OCI-LY7 (cell line): ENCODE data around the gene ROS1. TPM values are rescaled to one million over a fixed set of nuclear protein-coding genes. Genes with fewer than 3 reads are reported as not detected.

Experiments used
- BruUV-seq: library from RNA; stranded (reverse); fragments of 400-500 nt; replicated peaks from 2 replicates; lab custom pipeline; 2021; lab: Mats Ljungman, UMichigan
- CTCF ChIA-PET: fragments of 300-600 bp; sonication (Branson Sonifier 250); formaldehyde crosslinking; loops from one replicate; lab custom pipeline; 2022; ENCODE audit warnings: antibody characterized with exemption; ENCODE audit not compliant: unreplicated experiment; lab: Charles Lee
- POLR2A ChIA-PET: fragments of 300-600 bp; sonication (Branson Sonifier 250); formaldehyde crosslinking; loops from one replicate; lab custom pipeline; 2022; ENCODE audit warnings: antibody characterized with exemption; lab: Charles Lee
- DNase-seq: peaks from one replicate; pipeline ENCODE4 v3.0.0-alpha.2; 2015; ENCODE audit warnings: low spot score
- H2AFZ ChIP-seq: fragments of 200-600 bp; sonication (generic), shearing (Covaris generic); 2 replicates; pipeline ENCODE4 v1.6.1; 2014; ENCODE audit warnings: mild to moderate bottlenecking, antibody characterized with exemption, low read length, moderate library complexity
- H3K27ac ChIP-seq: fragments of 200-600 bp; sonication (generic); 2 replicates; pipeline ENCODE4 v1.5.1; 2014; ENCODE audit warnings: mixed run types, low read depth, mild to moderate bottlenecking, moderate library complexity, low read length, inconsistent platforms; ENCODE audit not compliant: poor library complexity, severe bottlenecking
- H3K36me3 ChIP-seq: fragments of 200-600 bp; sonication (generic); 2 replicates; pipeline ENCODE4 v1.6.1; 2014; ENCODE audit warnings: mild to moderate bottlenecking, antibody characterized with exemption, low read length, moderate library complexity, mixed read lengths; ENCODE audit not compliant: insufficient read depth
- H3K4me1 ChIP-seq: fragments of 200-600 bp; sonication (generic); 2 replicates; pipeline ENCODE4 v1.5.1; 2014; ENCODE audit warnings: mild to moderate bottlenecking, low read length; ENCODE audit not compliant: insufficient read depth, poor library complexity, severe bottlenecking
- H3K4me2 ChIP-seq: fragments of 200-600 bp; sonication (generic); 2 replicates; pipeline ENCODE4 v1.6.1; 2014; ENCODE audit warnings: mild to moderate bottlenecking, low read length
- H3K4me3 ChIP-seq: fragments of 200-600 bp; sonication (generic); 2 replicates; pipeline ENCODE4 v1.5.1; 2014; ENCODE audit warnings: mild to moderate bottlenecking, low read depth, low read length; ENCODE audit not compliant: poor library complexity, severe bottlenecking
- H3K79me2 ChIP-seq: fragments of 200-600 bp; sonication (generic); 2 replicates; pipeline ENCODE4 v1.6.1; 2016; ENCODE audit warnings: low read depth, mild to moderate bottlenecking, low read length, moderate library complexity, mixed read lengths; ENCODE audit not compliant: insufficient read depth
- H3K9me2 ChIP-seq: fragments of 200-600 bp; sonication (generic); 2 replicates; pipeline ENCODE4 v1.6.1; 2016; ENCODE audit warnings: mild to moderate bottlenecking, low read length, mixed read lengths; ENCODE audit not compliant: insufficient read depth
- H3K9me3 ChIP-seq: fragments of 200-600 bp; sonication (generic); 2 replicates; pipeline ENCODE4 v1.6.1; 2014; ENCODE audit warnings: mild to moderate bottlenecking, mixed run types, low read length, mixed read lengths
- H4K20me1 ChIP-seq: fragments of 200-600 bp; sonication (generic); 2 replicates; pipeline ENCODE4 v1.6.1; 2014; ENCODE audit warnings: mild to moderate bottlenecking, antibody characterized with exemption, low read length, moderate library complexity, mixed read lengths; ENCODE audit not compliant: insufficient read depth
- EZH2phosphoT487 ChIP-seq: fragments of 200-600 bp; sonication (generic); IDR thresholded peaks from 2 replicates; pipeline ENCODE4 v1.6.1; 2018; ENCODE audit warnings: low read depth, borderline replicate concordance, mild to moderate bottlenecking, mixed run types, antibody characterized with exemption, low read length, moderate library complexity, mixed read lengths
- intact Hi-C: fragments of 100-400 bp; cut with micrococcal nuclease; formaldehyde crosslinking; loops from one replicate; pipeline ENCODE4 v1.10.0; 2022; ENCODE audit not compliant: unreplicated experiment
- total RNA-seq, 2 experiments: library from RNA; depleted of rRNA in 1 of 2; stranded (reverse); fragments of >200 nt in 1 of 2; shearing (Covaris generic) in 1 of 2; gene quantifications; 2 replicates each; pipeline ENCODE4 v1.2.3, GENCODE V29; 2014 to 2022
- TF ChIP-seq, protein P1 (sequence below): fragments of 200-600 bp; sonication (generic); conservative IDR thresholded peaks from 2 replicates; pipeline ENCODE4 v1.5.1; 2014; ENCODE audit warnings: mild to moderate bottlenecking, antibody characterized with exemption, low read length, moderate library complexity, mixed read lengths

ROS1 gene
- total RNA-seq, 2 experiments from 2014 or later = not detected

DNA sequence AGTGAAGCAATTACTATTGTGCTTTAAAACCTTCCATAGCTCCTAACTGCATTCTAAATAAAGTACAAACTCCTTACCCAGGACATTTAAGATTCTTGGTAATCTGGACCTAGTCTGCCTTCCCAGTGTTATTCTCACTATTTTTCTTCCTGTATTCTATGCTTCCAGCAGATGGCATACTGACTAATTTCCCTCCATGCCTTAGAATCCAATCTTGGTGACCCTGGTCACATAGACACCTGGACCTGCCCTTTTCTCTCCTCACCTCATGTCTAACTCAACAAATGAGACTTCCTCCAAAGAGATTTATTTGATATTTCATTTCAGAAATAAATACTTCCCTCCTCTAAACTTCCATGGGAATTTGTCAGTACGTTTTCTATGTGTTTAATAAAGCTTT lies 25.8 kb downstream of the ROS1 start:
- no peak overlapping the region for H3K27ac ChIP-seq
- no peaks in the 10 kb centered on the region for H3K4me1 ChIP-seq
- POLR2A ChIA-PET = interaction anchor here (0.6 to 1.1 kb wide), 3 partner anchors 19 to 38 kb away, joined by 3 to 5 read pairs (median 3); no protein-coding TSS in a partner anchor
- CTCF ChIA-PET = no interaction called here
- no peak for DNase-seq
- H3K36me3 ChIP-seq = no peaks in the 10 kb centered on the region
- no peaks in the 10 kb centered on the region for H3K79me2 ChIP-seq
- no peaks in the 10 kb centered on the region for H3K9me2 ChIP-seq
- intact Hi-C loops = no loop called here
- no peaks in the 10 kb centered on the region for H3K9me3 ChIP-seq
- BruUV-seq = no TSS peak
- H3K4me2 ChIP-seq = no peak overlapping the region
- no peak overlapping the region for H3K4me3 ChIP-seq
- no peaks in the 10 kb centered on the region for H4K20me1 ChIP-seq
- no peak overlapping the region for H2AFZ ChIP-seq
- TF ChIP-seq EZH2phosphoT487 = no peak
- TF ChIP-seq, protein P1, sequence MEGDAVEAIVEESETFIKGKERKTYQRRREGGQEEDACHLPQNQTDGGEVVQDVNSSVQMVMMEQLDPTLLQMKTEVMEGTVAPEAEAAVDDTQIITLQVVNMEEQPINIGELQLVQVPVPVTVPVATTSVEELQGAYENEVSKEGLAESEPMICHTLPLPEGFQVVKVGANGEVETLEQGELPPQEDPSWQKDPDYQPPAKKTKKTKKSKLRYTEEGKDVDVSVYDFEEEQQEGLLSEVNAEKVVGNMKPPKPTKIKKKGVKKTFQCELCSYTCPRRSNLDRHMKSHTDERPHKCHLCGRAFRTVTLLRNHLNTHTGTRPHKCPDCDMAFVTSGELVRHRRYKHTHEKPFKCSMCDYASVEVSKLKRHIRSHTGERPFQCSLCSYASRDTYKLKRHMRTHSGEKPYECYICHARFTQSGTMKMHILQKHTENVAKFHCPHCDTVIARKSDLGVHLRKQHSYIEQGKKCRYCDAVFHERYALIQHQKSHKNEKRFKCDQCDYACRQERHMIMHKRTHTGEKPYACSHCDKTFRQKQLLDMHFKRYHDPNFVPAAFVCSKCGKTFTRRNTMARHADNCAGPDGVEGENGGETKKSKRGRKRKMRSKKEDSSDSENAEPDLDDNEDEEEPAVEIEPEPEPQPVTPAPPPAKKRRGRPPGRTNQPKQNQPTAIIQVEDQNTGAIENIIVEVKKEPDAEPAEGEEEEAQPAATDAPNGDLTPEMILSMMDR = 0 out of 2 replicates have a peak, but pooled peaks have one; percentile 25

DNA sequence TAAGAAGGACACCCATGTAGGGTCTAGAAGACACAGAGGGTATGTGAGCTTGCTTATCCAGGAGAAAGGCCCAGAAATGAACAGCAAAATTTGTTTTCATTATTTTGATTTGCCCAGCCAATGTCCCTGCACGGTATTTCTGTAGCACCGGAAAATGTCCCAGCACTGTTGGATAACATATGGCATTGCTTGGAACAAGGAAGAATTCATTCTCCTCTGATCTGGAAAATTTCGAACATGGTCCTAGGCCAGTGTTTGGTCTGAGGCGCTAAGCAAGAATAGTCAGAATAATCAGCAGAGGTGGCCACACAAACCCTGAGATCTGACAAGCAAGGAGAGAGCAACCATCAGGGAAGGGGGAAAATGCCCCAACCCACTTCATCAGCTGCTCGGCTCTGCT lies 26.6 kb downstream of the ROS1 start:
- Histone ChIP-seq H2AFZ (no peak overlapping the region), H3K4me2 (no peak overlapping the region), H3K27ac (no peak overlapping the region), H3K4me1 (no peaks in the 10 kb centered on the region), H3K9me2 (no peaks in the 10 kb centered on the region), H3K9me3 (no peaks in the 10 kb centered on the region), H3K4me3 (no peak overlapping the region), H3K36me3 (no peaks in the 10 kb centered on the region), H3K79me2 (no peaks in the 10 kb centered on the region), H4K20me1 (no peaks in the 10 kb centered on the region)
- no peak for DNase-seq
- POLR2A ChIA-PET = interaction anchor here (0.6 to 0.7 kb wide), 2 partner anchors 19 to 39 kb away, joined by 3 read pairs; no protein-coding TSS in a partner anchor
- no TSS peak for BruUV-seq
- CTCF ChIA-PET = no interaction called here
- intact Hi-C loops = no loop called here
- no peak for TF ChIP-seq EZH2phosphoT487
- TF ChIP-seq, protein P1 = no peak

DNA sequence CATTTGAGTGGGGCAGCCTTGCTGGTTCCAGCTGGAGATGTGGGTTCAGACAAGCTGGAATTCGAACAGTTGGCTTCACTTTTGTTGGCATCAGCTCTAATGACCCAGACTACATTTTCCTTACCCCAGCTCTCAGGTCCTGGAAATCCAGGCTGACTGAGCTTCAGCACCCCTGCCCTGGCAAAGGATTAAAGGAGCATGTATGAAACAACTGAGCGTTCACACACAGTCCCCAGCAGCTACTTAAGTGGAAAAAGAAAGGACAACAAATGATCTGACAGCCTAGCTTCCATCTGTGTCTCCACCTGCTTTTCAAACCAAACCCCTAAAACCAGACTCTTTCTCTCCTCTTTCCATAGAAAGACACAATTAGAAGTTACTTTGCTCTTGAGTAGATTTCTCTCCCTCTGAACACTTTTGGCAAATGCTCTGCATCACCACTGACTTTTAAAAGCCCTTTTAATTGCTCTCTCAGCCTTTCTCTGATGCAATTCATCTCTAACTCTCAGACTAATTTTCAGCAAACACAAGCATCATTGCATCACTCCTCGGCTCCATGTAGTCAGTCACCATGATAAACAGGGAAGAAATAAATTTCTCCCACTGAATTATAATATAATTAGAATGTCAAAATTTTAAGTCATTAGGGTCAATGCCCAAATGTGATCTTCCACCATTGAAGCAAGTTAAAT lies 28.1 kb downstream of the ROS1 start:
- Histone ChIP-seq H3K36me3 (no peaks in the 10 kb centered on the region), H3K9me2 (no peaks in the 10 kb centered on the region), H3K27ac (no peak overlapping the region), H3K9me3 (no peaks in the 10 kb centered on the region), H3K4me1 (no peaks in the 10 kb centered on the region), H4K20me1 (no peaks in the 10 kb centered on the region), H3K4me2 (no peak overlapping the region), H3K4me3 (no peak overlapping the region), H2AFZ (no peak overlapping the region), H3K79me2 (no peaks in the 10 kb centered on the region)
- ChIA-PET CTCF (no interaction called here), POLR2A (no interaction called here)
- BruUV-seq = no TSS peak
- TF ChIP-seq, protein P1 = no peak
- TF ChIP-seq EZH2phosphoT487 = no peak
- DNase-seq = no peak
- intact Hi-C loops = no loop called here
